Chondrocyte (in vitro differentiated cells): ENCODE results near the gene DCAF6. TPM values are rescaled to one million over a fixed set of nuclear protein-coding genes. Genes with fewer than 3 reads are reported as not detected.

Experiments
- DNase-seq: peaks from one replicate; pipeline ENCODE4 v3.0.0; 2021; ENCODE audit warnings: mixed read lengths, low spot score
- H3K27ac Mint-ChIP-seq: one replicate; pipeline ENCODE4 v1.8.0; 2021; ENCODE audit warnings: mild to moderate bottlenecking, moderate library complexity, mixed read lengths; ENCODE audit not compliant: unreplicated experiment
- H3K27me3 Mint-ChIP-seq: 2 replicates; pipeline ENCODE4 v1.8.0; 2021; ENCODE audit warnings: low read depth, mixed read lengths
- H3K36me3 Mint-ChIP-seq: 2 replicates; pipeline ENCODE4 v1.8.0; 2021; ENCODE audit warnings: low read depth, mixed read lengths
- H3K4me1 Mint-ChIP-seq: 2 replicates; pipeline ENCODE4 v1.8.0; 2021; ENCODE audit warnings: low read depth, mild to moderate bottlenecking, mixed read lengths
- H3K4me3 Mint-ChIP-seq: one replicate; pipeline ENCODE4 v1.8.0; 2021; ENCODE audit warnings: mild to moderate bottlenecking, moderate library complexity, mixed read lengths; ENCODE audit not compliant: unreplicated experiment
- H3K9me3 Mint-ChIP-seq: 2 replicates; pipeline ENCODE4 v1.8.0; 2021; ENCODE audit warnings: low read depth, mixed read lengths
- CTCF ChIP-seq: fragments of 200-600 bp; sonication (generic); IDR thresholded peaks from 2 replicates; pipeline ENCODE4 v1.5.0; 2021; ENCODE audit warnings: antibody characterized with exemption, mild to moderate bottlenecking, moderate library complexity
- total RNA-seq: library from RNA; stranded (reverse); gene quantifications from 3 replicates; pipeline ENCODE4 v1.2.1, GENCODE V29; 2021

The DCAF6 gene
- total RNA-seq, 1 donor from 2014 or later, result 49.4 TPM

- DNase-seq, result no peak
- Mint-ChIP-seq H3K4me3 (no peak overlapping the region), H3K9me3 (no peaks in the 10 kb centered on the region), H3K4me1 (peaks cover 38% of the 10 kb centered on the region), H3K27ac (no peak overlapping the region), H3K36me3 (no peaks in the 10 kb centered on the region), H3K27me3 (no peaks in the 10 kb centered on the region)
- TF ChIP-seq CTCF, result no peak
Measured at GRCh38 chr1:167929725-167930124, 6.8 kb upstream of the DCAF6 start.

GRCh38 chr1:167933788-167934187 lies 2.7 kb upstream of the DCAF6 start:
- no peak overlapping the region for H3K4me3 Mint-ChIP-seq
- peak overlapping the region; percentile 100 for H3K27ac Mint-ChIP-seq
- peaks cover 37% of the 10 kb centered on the region for H3K4me1 Mint-ChIP-seq
- DNase-seq, result no peak
- H3K9me3 Mint-ChIP-seq, result no peaks in the 10 kb centered on the region
- TF ChIP-seq CTCF, result no peak
- H3K27me3 Mint-ChIP-seq, result no peaks in the 10 kb centered on the region
- no peaks in the 10 kb centered on the region for H3K36me3 Mint-ChIP-seq

- no peak for DNase-seq
- peaks cover 39% of the 10 kb centered on the region for H3K4me1 Mint-ChIP-seq
Measured at GRCh38 chr1:167934426-167935215, 1.9 kb upstream of the DCAF6 start.

GRCh38 chr1:167935216-167936067 lies 1.0 kb upstream of the DCAF6 start:
- Mint-ChIP-seq H3K9me3 (no peaks in the 10 kb centered on the region), H3K27ac (peak overlapping the region; percentile 100), H3K4me1 (peaks cover 39% of the 10 kb centered on the region), H3K36me3 (no peaks in the 10 kb centered on the region), H3K4me3 (peak overlapping the region; percentile 93), H3K27me3 (no peaks in the 10 kb centered on the region)
- no peak for DNase-seq
- TF ChIP-seq CTCF, result peak; percentile 37

More at GRCh38 chr1:167934426-167935215, 1.9 kb upstream of the DCAF6 start:
- H3K9me3 Mint-ChIP-seq, result no peaks in the 10 kb centered on the region
- H3K27ac Mint-ChIP-seq, result peak overlapping the region; percentile 100
- no peaks in the 10 kb centered on the region for H3K36me3 Mint-ChIP-seq
- no peaks in the 10 kb centered on the region for H3K27me3 Mint-ChIP-seq
- TF ChIP-seq CTCF, result no peak
- H3K4me3 Mint-ChIP-seq, result peak overlapping the region; percentile 93

- peak within 1 kb of the TSS; percentile 93 for H3K4me3 Mint-ChIP-seq
- no peak for DNase-seq
- TF ChIP-seq CTCF, result no peak
- H3K27me3 Mint-ChIP-seq, result no peaks in the 10 kb centered on the region
- H3K9me3 Mint-ChIP-seq, result no peaks in the 10 kb centered on the region
- H3K36me3 Mint-ChIP-seq, result no peaks in the 10 kb centered on the region
- H3K27ac Mint-ChIP-seq, result peak within 1 kb of the TSS; percentile 100
- peaks cover 53% of the 10 kb centered on the region for H3K4me1 Mint-ChIP-seq
Measured at GRCh38 chr1:167936930-167937708, 636 bp downstream of the DCAF6 start, which contains the start of gene MPC2. TSS of gene MPC2 (minus strand) at chr1:167937072. CDS start at chr1:167935841, 1,231 bp downstream.
